ENCODE data around the gene PI16. TPM values are rescaled to one million over a fixed set of nuclear protein-coding genes. Genes with fewer than 3 reads are reported as not detected.

The PI16 gene
- total and polyA plus RNA-seq, 7 donors = 1.2 to 49.1 (median 3.1) TPM

GRCh38 chr6:36976931-36977330, 22.4 kb downstream of the PI16 start:
- intact Hi-C loops (cut with DNase I) = loop anchor here in 1 of 2 donors (5.0 kb wide), 2 partner anchors 50 to 90 kb away; partner anchors contain the start of gene C6orf89
- Histone ChIP-seq H3K27ac (no peak overlapping the region), H3K36me3 (ENCODE audit: insufficient read depth in 1 of 2, low read depth in 1 of 2) (peaks cover 12 to 67% of the 10 kb centered on the region in 2 donors), H3K4me1 (peaks cover 28% of the 10 kb centered on the region), H3K27me3 (ENCODE audit: insufficient read depth in 3 of 3, low read length in 2 of 3) (no peaks in the 10 kb centered on the region), H3K4me3 (no peak overlapping the region), H3K9me3 (no peaks in the 10 kb centered on the region)
- 92 to 96% (median 95%) methylated on average over 6 of the region's 6 CpGs for WGBS, 3 donors
- ATAC-seq (no peak), DNase-seq (no peak)
- TF ChIP-seq CTCF (IDR thresholded peaks at IDR 0.05) = no peak

DNA sequence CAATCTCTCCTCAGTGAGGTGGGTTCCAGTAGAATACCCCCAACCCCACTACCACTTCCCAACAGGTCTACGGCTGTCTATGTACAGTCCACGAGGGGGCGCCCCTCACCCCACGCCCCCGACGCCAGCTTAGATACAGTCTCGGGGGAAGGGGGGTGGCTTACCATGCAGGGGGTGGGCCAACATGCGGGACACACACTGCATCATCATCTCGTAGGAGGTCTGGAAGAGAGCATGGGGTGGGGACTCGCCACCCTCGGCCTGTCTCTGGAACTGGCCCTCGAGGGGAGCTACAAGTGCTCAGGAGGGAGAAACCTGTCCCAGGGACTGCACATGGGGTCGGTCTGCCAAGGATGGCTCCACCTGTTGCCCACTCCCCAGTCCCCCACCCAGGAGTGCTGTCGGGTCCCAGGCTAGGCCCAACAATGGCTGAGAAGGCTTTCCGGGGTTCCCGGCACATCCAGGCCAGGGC, 23.0 kb downstream of the PI16 start:
- no peaks in the 10 kb centered on the region for H3K27me3 ChIP-seq (ENCODE audit: insufficient read depth in 3 of 3, low read length in 2 of 3)
- no peak overlapping the region for H3K27ac ChIP-seq
- H3K9me3 ChIP-seq = no peaks in the 10 kb centered on the region
- no peak overlapping the region for H3K4me3 ChIP-seq
- peak in 2 of 4 donors; percentile 32 to 50 for ATAC-seq
- peaks cover 29% of the 10 kb centered on the region for H3K4me1 ChIP-seq
- DNase-seq = no peak
- WGBS, 3 donors = 68 to 84% (median 74%) methylated on average over 15 to 16 of the region's 16 CpGs
- peaks cover 12 to 61% of the 10 kb centered on the region in 2 donors for H3K36me3 ChIP-seq (ENCODE audit: insufficient read depth in 1 of 2, low read depth in 1 of 2)
- peak; percentile 27 for TF ChIP-seq CTCF (IDR thresholded peaks at IDR 0.05)
- intact Hi-C loops (cut with DNase I) = loop anchor here in 1 of 2 donors (5.0 kb wide), 2 partner anchors 50 to 90 kb away; partner anchors contain the start of gene C6orf89

DNA sequence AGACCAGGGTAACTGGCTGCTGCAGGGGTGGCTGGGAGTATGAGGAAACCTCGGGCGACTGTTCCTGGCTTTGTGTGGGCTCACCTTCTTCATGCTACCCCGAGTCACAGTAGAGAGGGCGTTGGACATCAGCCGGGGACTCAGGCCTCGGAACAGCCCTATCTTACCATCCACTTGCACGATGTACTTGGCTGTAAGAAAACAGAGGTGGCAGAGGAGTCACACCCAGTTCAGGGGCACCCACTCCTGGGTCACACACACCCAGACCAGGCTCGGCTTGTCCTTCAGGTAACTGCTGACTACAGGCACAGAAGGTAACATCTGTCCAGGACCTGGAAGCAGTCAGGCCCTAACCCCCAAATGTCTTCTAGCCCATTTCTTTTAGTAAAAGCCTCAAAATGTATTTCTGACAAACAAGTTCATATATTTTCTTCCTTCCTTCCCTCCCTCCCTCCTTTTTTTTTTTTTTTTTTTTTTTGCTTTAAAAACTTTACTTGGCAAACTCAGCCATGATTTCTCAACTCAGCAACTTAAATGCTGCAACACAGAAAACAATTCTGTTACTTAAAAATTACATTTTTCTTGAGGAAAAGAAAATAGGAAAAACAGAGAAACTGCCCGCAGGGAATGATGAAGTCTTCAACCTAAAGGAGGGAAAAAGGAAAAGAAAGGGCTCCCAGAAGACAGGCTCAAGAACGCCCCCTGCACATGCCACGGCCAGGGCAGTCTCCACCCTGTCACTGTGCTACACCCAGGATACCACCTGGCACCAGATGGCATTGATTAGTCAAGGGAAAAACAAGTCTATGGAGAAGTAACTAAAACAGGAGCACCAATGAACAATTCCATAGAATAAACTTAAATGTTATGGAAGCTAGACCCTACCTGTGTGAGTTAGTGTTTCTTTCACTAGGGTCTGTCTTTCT, 24.1 kb downstream of the PI16 start:
- Histone ChIP-seq H3K4me1 (peaks cover 35% of the 10 kb centered on the region), H3K27ac (no peak overlapping the region), H3K36me3 (ENCODE audit: insufficient read depth in 1 of 2, low read depth in 1 of 2) (peaks cover 12 to 49% of the 10 kb centered on the region in 2 donors), H3K27me3 (ENCODE audit: insufficient read depth in 3 of 3, low read length in 2 of 3) (no peaks in the 10 kb centered on the region), H3K9me3 (no peaks in the 10 kb centered on the region), H3K4me3 (no peak overlapping the region)
- 80 to 88% (median 85%) methylated on average over 11 of the region's 11 CpGs for WGBS, 3 donors
- TF ChIP-seq CTCF (IDR thresholded peaks at IDR 0.05) = no peak
- ATAC-seq (no peak), DNase-seq (no peak)
- intact Hi-C loops (cut with DNase I) = loop anchor here in 1 of 2 donors (5.0 kb wide), 2 partner anchors 51 to 91 kb away; partner anchors contain the start of gene C6orf89

GRCh38 chr6:36979347-36979742, 24.8 kb downstream of the PI16 start:
- Histone ChIP-seq H3K9me3 (no peaks in the 10 kb centered on the region), H3K4me3 (no peak overlapping the region), H3K27me3 (ENCODE audit: insufficient read depth in 3 of 3, low read length in 2 of 3) (no peaks in the 10 kb centered on the region), H3K4me1 (peaks cover 42% of the 10 kb centered on the region), H3K36me3 (ENCODE audit: insufficient read depth in 1 of 2, low read depth in 1 of 2) (peaks cover 11 to 42% of the 10 kb centered on the region in 2 donors), H3K27ac (peak overlapping the region; percentile 32)
- peak; percentile 62 to 86 (median 70) for ATAC-seq
- 34 to 43% (median 37%) methylated on average over 4 of the region's 4 CpGs for WGBS, 3 donors
- DNase-seq = peak in 1 of 2 donors; percentile 78
- intact Hi-C loops (cut with DNase I) = loop anchor here in 1 of 2 donors (5.0 kb wide), 2 partner anchors 52 to 92 kb away; partner anchors contain the start of gene C6orf89
- peak; percentile 51 for TF ChIP-seq CTCF (IDR thresholded peaks at IDR 0.05)

All from psoas muscle (tissue), 8 donors.